Mucosa of descending colon (tissue), 3 donors: ENCODE results near the gene CPXM1. TPM values are rescaled to one million over a fixed set of nuclear protein-coding genes. Genes with fewer than 3 reads are reported as not detected.
"Not testable (repeated sequence)": the region's sequence is repeated elsewhere in the genome, so short reads cannot be mapped to it uniquely, and the experiment has no call there.

ENCODE experiments used
- ATAC-seq: fragments of 200-7000 bp; cut with Tn5 transposase; one replicate; pipeline ENCODE4 v1.9.1; 2020; ENCODE audit warnings: mild to moderate bottlenecking, moderate library complexity
- DNase-seq, 3 donors: peaks; one replicate each; pipeline ENCODE4 v3.0.0-alpha.2; 2020
- H3K36me3 ChIP-seq: fragments of 200-600 bp; one replicate; pipeline ENCODE4 v1.8.0; 2021; ENCODE audit warnings: low read depth, mild to moderate bottlenecking
- H3K4me1 ChIP-seq: fragments of 200-600 bp; one replicate; pipeline ENCODE4 v1.8.0; 2021; ENCODE audit warnings: low read depth, mild to moderate bottlenecking
- H3K4me3 ChIP-seq: fragments of 200-600 bp; one replicate; pipeline ENCODE4 v1.8.0; 2021; ENCODE audit warnings: mild to moderate bottlenecking
- H3K9me3 ChIP-seq: fragments of 200-600 bp; one replicate; pipeline ENCODE4 v1.8.0; 2021; ENCODE audit warnings: mild to moderate bottlenecking
- CTCF ChIP-seq: fragments of 200-600 bp; IDR thresholded peaks from one replicate; pipeline ENCODE4 v1.8.0; 2022; ENCODE audit warnings: antibody characterized with exemption, mild to moderate bottlenecking
- intact Hi-C, 2 donors: fragments of 100-400 bp; cut with DNase I in 1 of 2; cut with micrococcal nuclease in 1 of 2; formaldehyde crosslinking; loops; one replicate each; pipeline versions ENCODE4 v1.11.0 to v1.11.1; 2022; cut with DNase I, micrococcal nuclease
- total RNA-seq, 3 donors: library from RNA; stranded (reverse); fragmentation: NEBNext Ultra II Directional in 2 of 3; extraction: Animal tissue kit (Norgen Biotek cat#: 25700) in 2 of 3; gene quantifications; one replicate each; pipeline versions ENCODE4 v1.2.1 to v1.2.4, GENCODE V29; 2021 to 2023
- donor health status: DM: no; HTN: no; CAD: no; lungs with moderate emphysema.
- donor health status: DM: no; HTN: no; CAD: no.
- donor health status: DM: no; HTN: yes; CAD: no.

Gene CPXM1
- total RNA-seq, 3 donors from 2014 or later = 1.7 to 7.1 TPM; not detected in 1

GRCh38 chr20:2837221-2837960 is 37.0 kb upstream of the CPXM1 start:
- H3K4me3 ChIP-seq = no peak overlapping the region
- H3K4me1 ChIP-seq = peaks cover 7% of the 10 kb centered on the region
- TF ChIP-seq CTCF = no peak
- DNase-seq = no peak
- no peak for ATAC-seq
- intact Hi-C loops = no loop called here
- H3K36me3 ChIP-seq = no peaks in the 10 kb centered on the region
- no peaks in the 10 kb centered on the region for H3K9me3 ChIP-seq

GRCh38 chr20:2836035-2836434 is 35.6 kb upstream of the CPXM1 start:
- Histone ChIP-seq H3K4me1 (no peaks in the 10 kb centered on the region), H3K4me3 (no peak overlapping the region), H3K9me3 (no peaks in the 10 kb centered on the region), H3K36me3 (no peaks in the 10 kb centered on the region)
- intact Hi-C loops = no loop called here
- ATAC-seq (no peak), DNase-seq (no peak)
- no peak for TF ChIP-seq CTCF

GRCh38 chr20:2835331-2835796 is 34.9 kb upstream of the CPXM1 start:
- intact Hi-C loops = no loop called here
- ATAC-seq (no peak), DNase-seq (no peak)
- no peak for TF ChIP-seq CTCF
- H3K4me3 ChIP-seq = no peak overlapping the region
- H3K9me3 ChIP-seq = no peaks in the 10 kb centered on the region
- no peaks in the 10 kb centered on the region for H3K36me3 ChIP-seq
- H3K4me1 ChIP-seq = no peaks in the 10 kb centered on the region

- TF ChIP-seq CTCF = no peak
- H3K9me3 ChIP-seq = no peaks in the 10 kb centered on the region
- DNase-seq (no peak), ATAC-seq (no peak)
- H3K4me1 ChIP-seq = no peaks in the 10 kb centered on the region
- no peaks in the 10 kb centered on the region for H3K36me3 ChIP-seq
- intact Hi-C loops = no loop called here
- no peak overlapping the region for H3K4me3 ChIP-seq
Measured at GRCh38 chr20:2834401-2835110, 34.1 kb upstream of the CPXM1 start.

- no peak overlapping the region for H3K4me3 ChIP-seq
- no peak for TF ChIP-seq CTCF
- DNase-seq (no peak), ATAC-seq (no peak)
- H3K4me1 ChIP-seq = no peaks in the 10 kb centered on the region
- H3K36me3 ChIP-seq = no peaks in the 10 kb centered on the region
- intact Hi-C loops = no loop called here
- no peaks in the 10 kb centered on the region for H3K9me3 ChIP-seq
Measured at GRCh38 chr20:2833761-2834160, 33.3 kb upstream of the CPXM1 start.

- ATAC-seq, H3K4me1 ChIP-seq, H3K36me3 ChIP-seq, intact Hi-C loops, H3K4me3 ChIP-seq, H3K9me3 ChIP-seq, DNase-seq: not testable (repeated sequence)
Measured at GRCh38 chr20:2831206-2831605, 30.8 kb upstream of the CPXM1 start.
